ENCODE results near the gene OS9.

DNA sequence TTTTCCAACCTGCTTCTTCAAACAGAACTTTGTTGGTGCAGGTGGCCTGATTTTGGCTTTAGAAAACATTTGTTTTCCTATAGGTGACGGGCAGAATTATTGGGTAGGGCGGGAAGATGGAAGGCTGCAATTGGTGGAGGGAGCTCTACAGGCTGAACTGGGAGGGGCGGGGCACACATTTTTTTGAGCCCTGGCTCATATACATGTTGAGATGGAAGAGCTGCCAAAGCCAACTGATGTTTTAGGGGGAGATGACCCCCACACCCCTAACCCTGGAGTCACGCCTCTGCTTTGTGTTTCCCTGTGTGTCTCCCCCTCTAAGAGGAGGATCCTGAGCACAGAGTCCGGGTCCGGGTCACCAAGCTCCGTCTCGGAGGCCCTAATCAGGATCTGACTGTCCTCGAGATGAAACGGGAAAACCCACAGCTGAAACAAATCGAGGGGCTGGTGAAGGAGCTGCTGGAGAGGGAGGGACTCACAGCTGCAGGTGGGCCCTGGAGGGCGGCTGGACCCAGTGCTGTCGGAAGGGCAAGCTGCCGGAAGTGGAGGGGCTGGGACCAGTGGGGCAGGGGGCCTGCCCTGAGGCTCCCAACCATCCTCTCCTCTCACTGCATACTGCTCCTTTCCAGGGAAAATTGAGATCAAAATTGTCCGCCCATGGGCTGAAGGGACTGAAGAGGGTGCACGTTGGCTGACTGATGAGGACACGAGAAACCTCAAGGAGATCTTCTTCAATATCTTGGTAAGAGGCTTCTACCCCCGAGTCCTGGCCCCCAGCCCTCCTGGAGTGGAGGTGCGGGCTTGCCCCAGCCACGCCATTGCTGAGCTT lies 26.1 kb downstream of the OS9 start:
- TF ChIP-seq POLR2A (IDR thresholded peaks at IDR 0.05) = no peak
- TF ChIP-seq, protein P1, sequence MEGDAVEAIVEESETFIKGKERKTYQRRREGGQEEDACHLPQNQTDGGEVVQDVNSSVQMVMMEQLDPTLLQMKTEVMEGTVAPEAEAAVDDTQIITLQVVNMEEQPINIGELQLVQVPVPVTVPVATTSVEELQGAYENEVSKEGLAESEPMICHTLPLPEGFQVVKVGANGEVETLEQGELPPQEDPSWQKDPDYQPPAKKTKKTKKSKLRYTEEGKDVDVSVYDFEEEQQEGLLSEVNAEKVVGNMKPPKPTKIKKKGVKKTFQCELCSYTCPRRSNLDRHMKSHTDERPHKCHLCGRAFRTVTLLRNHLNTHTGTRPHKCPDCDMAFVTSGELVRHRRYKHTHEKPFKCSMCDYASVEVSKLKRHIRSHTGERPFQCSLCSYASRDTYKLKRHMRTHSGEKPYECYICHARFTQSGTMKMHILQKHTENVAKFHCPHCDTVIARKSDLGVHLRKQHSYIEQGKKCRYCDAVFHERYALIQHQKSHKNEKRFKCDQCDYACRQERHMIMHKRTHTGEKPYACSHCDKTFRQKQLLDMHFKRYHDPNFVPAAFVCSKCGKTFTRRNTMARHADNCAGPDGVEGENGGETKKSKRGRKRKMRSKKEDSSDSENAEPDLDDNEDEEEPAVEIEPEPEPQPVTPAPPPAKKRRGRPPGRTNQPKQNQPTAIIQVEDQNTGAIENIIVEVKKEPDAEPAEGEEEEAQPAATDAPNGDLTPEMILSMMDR (IDR thresholded peaks at IDR 0.05) = no peak
